HCT116 (cell line): ENCODE data around the gene PCDH11X.
"Not testable (repeated sequence)": the region's sequence is repeated elsewhere in the genome, so short reads cannot be mapped to it uniquely, and the experiment has no call there.

Source experiments
- CTCF ChIP-seq, 3 experiments: fragments of 200-600 bp in 1 of 3; sonication (generic) in 1 of 3; IDR thresholded peaks in 2 of 3; conservative IDR thresholded peaks in 1 of 3; 2 replicates each; pipeline ENCODE4 v1.5.1; 2012 to 2017; ENCODE audit warnings: low read depth in 2 of 3, low read length in 2 of 3, antibody characterized with exemption in 1 of 3, borderline replicate concordance in 1 of 3, control low read depth in 1 of 3, mild to moderate bottlenecking in 1 of 3, mixed read lengths in 1 of 3, mixed run types in 1 of 3, moderate library complexity in 1 of 3; ENCODE audit not compliant: insufficient read depth in 1 of 3
- ELF1 ChIP-seq: IDR thresholded peaks from 2 replicates; pipeline ENCODE4 v1.6.1; 2012; ENCODE audit warnings: low read depth, borderline replicate concordance
- EZH2phosphoT487 ChIP-seq: fragments of 200-600 bp; IDR thresholded peaks from 2 replicates; pipeline ENCODE4 v1.6.1; 2018; ENCODE audit warnings: antibody characterized with exemption, borderline replicate concordance
- POLR2A ChIP-seq: IDR thresholded peaks from 2 replicates; pipeline ENCODE4 v1.7.0; 2011; ENCODE audit warnings: borderline replicate concordance; ENCODE audit not compliant: insufficient read depth, insufficient read length; ENCODE audit errors: extremely low read depth
- SIN3A ChIP-seq: IDR thresholded peaks from 2 replicates; pipeline ENCODE4 v1.6.1; 2012; ENCODE audit warnings: low read depth

GRCh38 chrX:91747446-91747845 lies 31.7 kb upstream of the PCDH11X start:
- not testable (repeated sequence) for TF ChIP-seq CTCF (IDR thresholded peaks at IDR 0.05 in 2 of 3, conservative IDR thresholded peaks at IDR 0.05 in 1 of 3; ENCODE audit: borderline replicate concordance in 1 of 3, insufficient read depth in 1 of 3, low read depth in 2 of 3, low read length in 2 of 3); POLR2A; ELF1; EZH2phosphoT487; SIN3A
